Nephron (organoid): ENCODE measurements around the gene ACOT2.
"Not testable (repeated sequence)": the region's sequence is repeated elsewhere in the genome, so short reads cannot be mapped to it uniquely, and the experiment has no call there.

Experiments
- H3K27ac Mint-ChIP-seq, 3 experiments: 2 replicates each; pipeline ENCODE4 v1.8.0; 2020; ENCODE audit warnings: mixed read lengths in 3 of 3, mild to moderate bottlenecking in 2 of 3, moderate library complexity in 1 of 3
- H3K27me3 Mint-ChIP-seq: 2 replicates; pipeline ENCODE4 v1.8.0; 2021; ENCODE audit warnings: low read depth, mild to moderate bottlenecking, moderate library complexity, mixed read lengths
- H3K36me3 Mint-ChIP-seq: 2 replicates; pipeline ENCODE4 v1.8.0; 2020; ENCODE audit warnings: low read depth, mixed read lengths
- H3K4me1 Mint-ChIP-seq: 2 replicates; pipeline ENCODE4 v1.8.0; 2020; ENCODE audit warnings: mixed read lengths
- H3K4me3 Mint-ChIP-seq, 3 experiments: 2 replicates each; pipeline ENCODE4 v1.8.0; 2020; ENCODE audit warnings: mild to moderate bottlenecking in 3 of 3, mixed read lengths in 3 of 3, moderate library complexity in 2 of 3
- H3K9me3 Mint-ChIP-seq: 2 replicates; pipeline ENCODE4 v1.8.0; 2020; ENCODE audit warnings: mixed read lengths
- TF ChIP-seq, protein P1 (sequence below), 3 experiments: fragments of 200-600 bp; sonication (generic); IDR thresholded peaks; one replicate each; pipeline ENCODE4 v1.5.0; 2021; ENCODE audit warnings: antibody characterized with exemption in 3 of 3; ENCODE audit not compliant: unreplicated experiment in 3 of 3

ACOT2 gene

GRCh38 chr14:73567358-73567757 is 1.7 kb upstream of the ACOT2 start:
- peaks cover 28% of the 10 kb centered on the region for H3K36me3 Mint-ChIP-seq
- peak overlapping the region; percentile 99 to 100 (median 100) for H3K27ac Mint-ChIP-seq
- H3K4me3 Mint-ChIP-seq: peak overlapping the region; percentile 95 to 99 (median 97)
- peaks cover 9% of the 10 kb centered on the region for H3K9me3 Mint-ChIP-seq
- H3K27me3 Mint-ChIP-seq: no peaks in the 10 kb centered on the region
- peaks cover 38% of the 10 kb centered on the region for H3K4me1 Mint-ChIP-seq
- TF ChIP-seq, protein P1, sequence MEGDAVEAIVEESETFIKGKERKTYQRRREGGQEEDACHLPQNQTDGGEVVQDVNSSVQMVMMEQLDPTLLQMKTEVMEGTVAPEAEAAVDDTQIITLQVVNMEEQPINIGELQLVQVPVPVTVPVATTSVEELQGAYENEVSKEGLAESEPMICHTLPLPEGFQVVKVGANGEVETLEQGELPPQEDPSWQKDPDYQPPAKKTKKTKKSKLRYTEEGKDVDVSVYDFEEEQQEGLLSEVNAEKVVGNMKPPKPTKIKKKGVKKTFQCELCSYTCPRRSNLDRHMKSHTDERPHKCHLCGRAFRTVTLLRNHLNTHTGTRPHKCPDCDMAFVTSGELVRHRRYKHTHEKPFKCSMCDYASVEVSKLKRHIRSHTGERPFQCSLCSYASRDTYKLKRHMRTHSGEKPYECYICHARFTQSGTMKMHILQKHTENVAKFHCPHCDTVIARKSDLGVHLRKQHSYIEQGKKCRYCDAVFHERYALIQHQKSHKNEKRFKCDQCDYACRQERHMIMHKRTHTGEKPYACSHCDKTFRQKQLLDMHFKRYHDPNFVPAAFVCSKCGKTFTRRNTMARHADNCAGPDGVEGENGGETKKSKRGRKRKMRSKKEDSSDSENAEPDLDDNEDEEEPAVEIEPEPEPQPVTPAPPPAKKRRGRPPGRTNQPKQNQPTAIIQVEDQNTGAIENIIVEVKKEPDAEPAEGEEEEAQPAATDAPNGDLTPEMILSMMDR (IDR thresholded peaks at IDR 0.05; ENCODE audit: unreplicated experiment in 3 of 3): no peak

DNA sequence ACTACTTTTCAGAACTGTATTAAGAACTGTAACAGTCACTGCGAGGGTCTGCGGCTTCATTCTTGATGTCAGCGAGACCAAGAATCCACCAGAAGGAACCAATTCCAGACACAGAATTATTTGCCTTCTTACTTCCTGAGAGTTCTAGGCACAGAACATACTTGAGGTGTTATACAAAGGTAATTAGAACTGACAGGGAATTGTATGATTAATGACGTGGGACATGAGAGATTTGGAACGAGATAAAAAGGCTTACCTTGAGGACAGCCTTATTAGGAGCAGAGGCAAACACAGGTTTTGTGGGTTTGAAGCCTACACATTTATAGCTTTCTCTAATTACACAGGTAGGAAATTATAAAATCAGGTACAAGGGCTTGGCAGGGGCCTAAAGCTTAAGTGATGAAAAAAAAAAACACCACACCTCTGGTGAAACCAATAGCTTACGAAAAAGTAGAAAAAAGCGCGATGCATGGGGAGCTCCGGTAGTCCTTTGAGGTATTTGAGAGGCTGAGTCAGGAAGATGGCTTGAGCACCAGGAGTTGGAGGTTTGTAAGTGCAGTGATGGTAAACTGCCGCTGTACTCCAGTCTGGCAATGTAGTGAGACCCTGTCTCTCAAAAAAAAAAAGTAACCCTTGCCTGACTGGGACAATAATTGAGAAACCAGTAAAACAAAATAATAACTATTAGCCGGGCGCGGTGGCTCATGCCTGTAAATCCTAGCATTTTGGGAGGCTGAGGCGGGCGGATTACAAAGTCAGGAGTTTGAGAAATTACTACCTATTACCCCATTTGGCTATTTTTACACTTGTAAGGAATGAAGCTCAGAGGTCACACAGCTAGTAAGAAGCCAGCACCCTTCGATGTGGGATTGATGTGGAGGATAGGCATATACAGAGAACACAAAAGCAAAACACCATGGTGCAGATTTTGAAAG is 795 bp upstream of the ACOT2 start:
- H3K27me3 Mint-ChIP-seq: no peaks in the 10 kb centered on the region
- H3K36me3 Mint-ChIP-seq: peaks cover 27% of the 10 kb centered on the region
- TF ChIP-seq, protein P1 (IDR thresholded peaks at IDR 0.05; ENCODE audit: unreplicated experiment in 3 of 3): no peak
- H3K4me3 Mint-ChIP-seq: peak overlapping the region; percentile 95 to 99 (median 97)
- H3K27ac Mint-ChIP-seq: peak overlapping the region; percentile 99 to 100 (median 100)
- H3K4me1 Mint-ChIP-seq: peaks cover 38% of the 10 kb centered on the region
- peaks cover 2% of the 10 kb centered on the region for H3K9me3 Mint-ChIP-seq

GRCh38 chr14:73568886-73569184 is 178 bp upstream of the ACOT2 start:
- Mint-ChIP-seq H3K27ac (peak overlapping the region; percentile 99 to 100 (median 100)), H3K36me3 (peaks cover 31% of the 10 kb centered on the region), H3K4me3 (peak overlapping the region; percentile 95 to 99 (median 97)), H3K4me1 (peaks cover 38% of the 10 kb centered on the region)
- H3K27me3 Mint-ChIP-seq, H3K9me3 Mint-ChIP-seq: not testable (repeated sequence)

DNA sequence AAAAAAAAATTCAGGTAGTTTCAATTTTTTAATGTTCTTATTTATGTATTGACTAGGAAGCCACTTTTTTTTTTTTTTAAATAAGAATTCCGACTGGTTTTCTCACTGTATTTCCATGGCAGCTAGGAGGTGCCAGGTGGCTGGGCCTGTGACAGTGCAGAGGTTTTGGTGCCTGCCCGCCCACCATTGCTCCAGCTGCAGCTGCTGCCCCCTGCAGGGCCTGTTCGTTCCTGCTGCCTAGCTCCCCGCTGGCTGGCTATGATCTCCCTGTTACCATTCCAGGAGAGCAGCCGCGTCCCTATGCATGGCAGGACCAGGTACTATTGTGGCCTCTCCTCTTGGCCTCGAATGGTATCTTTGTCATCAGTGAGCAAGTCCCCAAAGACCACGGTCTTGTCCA is 1.9 kb downstream of the ACOT2 start:
- not testable (repeated sequence) for H3K27me3 Mint-ChIP-seq, H3K9me3 Mint-ChIP-seq
- Mint-ChIP-seq H3K36me3 (peaks cover 33% of the 10 kb centered on the region), H3K4me3 (peak overlapping the region; percentile 71 to 80 (median 77)), H3K4me1 (peaks cover 27% of the 10 kb centered on the region), H3K27ac (peak overlapping the region in 2 of 3 experiments; percentile 53 to 70)
- TF ChIP-seq, protein P1 (IDR thresholded peaks at IDR 0.05; ENCODE audit: unreplicated experiment in 3 of 3): peak; percentile 25 to 49 (median 44)

GRCh38 chr14:73573034-73573433 is 4.0 kb downstream of the ACOT2 start:
- not testable (repeated sequence) for H3K27me3 Mint-ChIP-seq

GRCh38 chr14:73573740-73574139 is 4.7 kb downstream of the ACOT2 start:
- Mint-ChIP-seq H3K4me1 (peaks cover 12% of the 10 kb centered on the region), H3K36me3 (peaks cover 31% of the 10 kb centered on the region), H3K27ac (peak overlapping the region in 1 of 3 experiments; percentile 92)
- not testable (repeated sequence) for H3K9me3 Mint-ChIP-seq, H3K27me3 Mint-ChIP-seq, H3K4me3 Mint-ChIP-seq

More at GRCh38 chr14:73573034-73573433, 4.0 kb downstream of the ACOT2 start:
- H3K9me3 Mint-ChIP-seq: not testable (repeated sequence)
- H3K27ac Mint-ChIP-seq: peak overlapping the region; percentile 47 to 92 (median 54)
- peaks cover 19% of the 10 kb centered on the region for H3K4me1 Mint-ChIP-seq
- peaks cover 31% of the 10 kb centered on the region for H3K36me3 Mint-ChIP-seq
- H3K4me3 Mint-ChIP-seq: peak overlapping the region in 2 of 3 experiments; percentile 27 to 38

DNA sequence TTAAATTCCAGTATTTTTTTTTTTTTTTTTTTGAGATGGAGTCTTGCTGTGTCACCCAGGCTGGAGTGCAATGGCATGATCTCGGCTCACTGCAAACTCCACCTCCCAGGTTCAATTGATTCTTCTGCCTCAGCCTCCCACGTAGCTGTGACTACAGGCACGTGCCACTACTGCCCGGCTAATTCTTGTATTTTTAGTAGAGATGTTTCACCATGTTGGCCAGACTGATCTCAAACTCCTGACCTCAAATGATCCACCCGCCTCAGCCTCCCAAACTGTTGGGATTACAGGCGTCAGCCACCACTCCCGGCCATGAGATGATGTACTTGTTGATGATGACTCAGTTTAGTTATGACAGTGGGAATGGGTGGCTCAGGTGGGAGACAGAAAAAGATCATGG is 5.2 kb downstream of the ACOT2 start:
- H3K4me3 Mint-ChIP-seq, H3K27me3 Mint-ChIP-seq, H3K4me1 Mint-ChIP-seq, H3K27ac Mint-ChIP-seq, H3K9me3 Mint-ChIP-seq: not testable (repeated sequence)
- peaks cover 31% of the 10 kb centered on the region for H3K36me3 Mint-ChIP-seq

DNA sequence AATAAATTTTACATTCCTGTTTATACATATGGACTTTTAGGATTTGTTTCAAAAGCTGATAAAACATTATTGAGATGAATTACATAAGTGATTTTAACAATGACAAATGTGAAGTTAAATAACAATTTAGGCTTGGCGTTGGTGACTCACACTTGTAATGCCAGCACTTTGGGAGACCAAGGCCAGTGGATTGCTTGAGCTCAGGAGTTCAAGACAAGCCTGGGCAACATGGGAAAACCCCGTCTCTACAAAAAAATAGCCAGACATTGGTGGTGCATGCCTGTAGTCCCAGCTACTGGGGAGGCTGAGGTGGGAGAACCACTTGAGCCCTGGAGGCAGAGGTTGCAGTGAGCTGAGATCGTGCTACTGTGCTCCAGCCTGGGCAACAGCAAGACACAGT is 7.4 kb downstream of the ACOT2 start:
- H3K27ac Mint-ChIP-seq: no peak overlapping the region
- H3K4me3 Mint-ChIP-seq: no peak overlapping the region
- H3K9me3 Mint-ChIP-seq: no peaks in the 10 kb centered on the region
- H3K36me3 Mint-ChIP-seq: peaks cover 46% of the 10 kb centered on the region
- TF ChIP-seq, protein P1 (IDR thresholded peaks at IDR 0.05; ENCODE audit: unreplicated experiment in 3 of 3): no peak
- H3K27me3 Mint-ChIP-seq: no peaks in the 10 kb centered on the region
- no peaks in the 10 kb centered on the region for H3K4me1 Mint-ChIP-seq

GRCh38 chr14:73577214-73577613 is 8.2 kb downstream of the ACOT2 start:
- H3K4me1 Mint-ChIP-seq, H3K27ac Mint-ChIP-seq, H3K4me3 Mint-ChIP-seq, H3K27me3 Mint-ChIP-seq, H3K9me3 Mint-ChIP-seq: not testable (repeated sequence)
- H3K36me3 Mint-ChIP-seq: peaks cover 44% of the 10 kb centered on the region

GRCh38 chr14:73582102-73582979 is 13.3 kb downstream of the ACOT2 start:
- not testable (repeated sequence) for H3K27ac Mint-ChIP-seq, H3K4me1 Mint-ChIP-seq, H3K9me3 Mint-ChIP-seq, H3K4me3 Mint-ChIP-seq, H3K27me3 Mint-ChIP-seq
- H3K36me3 Mint-ChIP-seq: peaks cover 25% of the 10 kb centered on the region
